H1 (cell line): Measurements from ENCODE around the gene ATP6V1C2. TPM values are rescaled to one million over a fixed set of nuclear protein-coding genes. Genes with fewer than 3 reads are reported as not detected.

Experiments
- CTCF ChIA-PET: fragments of 300-600 bp; sonication (Branson Sonifier 250); formaldehyde crosslinking; loops from one replicate; lab custom pipeline; 2021; ENCODE audit not compliant: partially characterized antibody; lab: Charles Lee
- POLR2A ChIA-PET: fragments of 300-600 bp; sonication (Branson Sonifier 250); formaldehyde crosslinking; loops from one replicate; lab custom pipeline; 2021; ENCODE audit warnings: inconsistent platforms; ENCODE audit not compliant: partially characterized antibody; lab: Charles Lee
- DNase-seq, 2 experiments: peaks; one replicate each; pipeline versions ENCODE4 v3.0.0 to v3.0.0-alpha.2; 2010 to 2022; ENCODE audit warnings: low spot score in 2 of 2, low read depth in 1 of 2, mixed read lengths in 1 of 2
- FAIRE-seq: peaks from 2 replicates; lab custom pipeline; 2011; peaks lifted over from hg19 to GRCh38; lab: Jason Lieb, UNC
- H2AFZ ChIP-seq: 2 replicates; pipeline ENCODE4 v1.8.1; 2012; ENCODE audit warnings: low read length, inconsistent platforms
- H2AK5ac ChIP-seq: 2 replicates; pipeline ENCODE4 v1.6.1; 2013; ENCODE audit warnings: low read depth, low read length
- H2BK120ac ChIP-seq: replicated peaks from 2 replicates; pipeline ENCODE3; 2013; ENCODE audit warnings: low read depth, low read length, inconsistent platforms
- H2BK12ac ChIP-seq: 2 replicates; pipeline ENCODE4 v1.6.1; 2013; ENCODE audit warnings: low read depth, low read length
- H2BK15ac ChIP-seq: 2 replicates; pipeline ENCODE4 v1.6.1; 2013; ENCODE audit warnings: low read length
- H2BK20ac ChIP-seq: 2 replicates; pipeline ENCODE4 v1.6.1; 2013; ENCODE audit warnings: low read length
- H2BK5ac ChIP-seq: 2 replicates; pipeline ENCODE4 v1.6.1; 2013; ENCODE audit warnings: low read depth, low read length
- H3K14ac ChIP-seq: 2 replicates; pipeline ENCODE4 v1.6.1; 2013; ENCODE audit warnings: inconsistent platforms; ENCODE audit not compliant: insufficient read length
- H3K18ac ChIP-seq: 2 replicates; pipeline ENCODE4 v1.6.1; 2013; ENCODE audit warnings: low read length; ENCODE audit errors: extremely low read depth
- H3K23ac ChIP-seq: 2 replicates; pipeline ENCODE4 v1.6.1; 2013; ENCODE audit warnings: inconsistent platforms; ENCODE audit not compliant: insufficient read length
- H3K23me2 ChIP-seq: 2 replicates; pipeline ENCODE4 v1.6.1; 2013; ENCODE audit warnings: low read depth, low read length
- H3K27ac ChIP-seq: 2 replicates; pipeline ENCODE4 v1.6.1; 2011; ENCODE audit warnings: low read depth, low read length, inconsistent platforms
- H3K27me3 ChIP-seq, 4 experiments: replicated peaks in 1 of 4; 1 replicate in 1 of 4; 2 replicates in 3 of 4; pipeline versions ENCODE4 v1.6.1 to v1.8.1; 2011 to 2013; ENCODE audit warnings: low read length in 3 of 4, mild to moderate bottlenecking in 3 of 4, inconsistent platforms in 2 of 4, mixed read lengths in 2 of 4, moderate library complexity in 1 of 4; ENCODE audit not compliant: control insufficient read depth in 3 of 4, insufficient read depth in 3 of 4; ENCODE audit errors: extremely low read depth in 1 of 4
- H3K36me3 ChIP-seq, 4 experiments: 2 replicates each; pipeline versions ENCODE4 v1.6.1 to v1.8.1; 2011 to 2013; ENCODE audit warnings: mild to moderate bottlenecking in 4 of 4, low read length in 3 of 4, moderate library complexity in 2 of 4, control low read depth in 1 of 4, inconsistent platforms in 1 of 4; ENCODE audit not compliant: insufficient read depth in 4 of 4, control insufficient read depth in 2 of 4
- H3K4ac ChIP-seq: replicated peaks from 2 replicates; pipeline ENCODE3; 2013; ENCODE audit warnings: low read length, low read depth, mixed read lengths, inconsistent platforms; ENCODE audit not compliant: insufficient read length
- H3K4me1 ChIP-seq, 4 experiments: replicated peaks in 1 of 4; 1 replicate in 1 of 4; 2 replicates in 3 of 4; pipeline versions ENCODE4 v1.6.1 to v1.8.1; 2011 to 2013; ENCODE audit warnings: low read length in 3 of 4, inconsistent platforms in 2 of 4, mixed read lengths in 1 of 4; ENCODE audit not compliant: insufficient read depth in 4 of 4, control insufficient read depth in 3 of 4
- H3K4me2 ChIP-seq, 2 experiments: 2 replicates each; pipeline versions ENCODE4 v1.6.1 to v1.8.1; 2011 to 2013; ENCODE audit warnings: low read depth in 2 of 2, low read length in 2 of 2, control low read depth in 1 of 2, inconsistent platforms in 1 of 2, mild to moderate bottlenecking in 1 of 2; ENCODE audit not compliant: insufficient read depth in 1 of 2
- H3K4me3 ChIP-seq, 4 experiments: fragments of 200-600, 300-600 bp in 1 of 4; sonication (generic), shearing (Covaris generic), sonication (Bioruptor Twin) in 1 of 4; 2 replicates each; pipeline versions ENCODE4 v1.5.1 to v1.8.1; 2011 to 2016; ENCODE audit warnings: low read length in 4 of 4, low read depth in 3 of 4, control low read depth in 2 of 4, inconsistent platforms in 2 of 4, mild to moderate bottlenecking in 2 of 4, mixed read lengths in 1 of 4, moderate library complexity in 1 of 4; ENCODE audit not compliant: insufficient read depth in 2 of 4; ENCODE audit errors: extremely low read depth in 1 of 4
- H3K56ac ChIP-seq: replicated peaks from 2 replicates; pipeline ENCODE3; 2013; ENCODE audit warnings: low read depth, mild to moderate bottlenecking, mixed read lengths, low read length, inconsistent platforms; ENCODE audit not compliant: insufficient read length
- H3K79me1 ChIP-seq: 2 replicates; pipeline ENCODE4 v1.6.1; 2013; ENCODE audit warnings: low read depth, low read length, control low read depth
- H3K79me2 ChIP-seq, 2 experiments: 2 replicates each; pipeline versions ENCODE4 v1.6.1 to v1.8.1; 2012 to 2013; ENCODE audit warnings: low read length in 2 of 2, mild to moderate bottlenecking in 2 of 2, inconsistent platforms in 1 of 2; ENCODE audit not compliant: insufficient read depth in 2 of 2, control insufficient read depth in 1 of 2
- H3K9ac ChIP-seq, 4 experiments: replicated peaks in 1 of 4; 1 replicate in 1 of 4; 2 replicates in 3 of 4; pipeline versions ENCODE4 v1.6.1 to v1.8.1; 2011 to 2013; ENCODE audit warnings: low read depth in 3 of 4, low read length in 3 of 4, control low read depth in 2 of 4, mild to moderate bottlenecking in 2 of 4, moderate library complexity in 2 of 4, inconsistent platforms in 1 of 4; ENCODE audit errors: extremely low read depth in 1 of 4
- H3K9me3 ChIP-seq, 2 experiments: 2 replicates each; pipeline versions ENCODE4 v1.6.1 to v1.8.1; 2012 to 2013; ENCODE audit warnings: mild to moderate bottlenecking in 2 of 2, moderate library complexity in 2 of 2, control low read depth in 1 of 2, inconsistent platforms in 1 of 2, low read depth in 1 of 2, low read length in 1 of 2, mixed read lengths in 1 of 2; ENCODE audit not compliant: insufficient read depth in 2 of 2
- H4K20me1 ChIP-seq, 2 experiments: replicated peaks in 1 of 2; 2 replicates each; pipeline versions ENCODE3 to v1.8.1; 2011 to 2013; ENCODE audit warnings: inconsistent platforms in 2 of 2, low read length in 2 of 2, mild to moderate bottlenecking in 1 of 2; ENCODE audit not compliant: insufficient read depth in 2 of 2, control insufficient read depth in 1 of 2
- H4K5ac ChIP-seq: 2 replicates; pipeline ENCODE4 v1.6.1; 2013; ENCODE audit warnings: low read length, low read depth, mixed read lengths, inconsistent platforms; ENCODE audit not compliant: insufficient read length
- H4K8ac ChIP-seq: 2 replicates; pipeline ENCODE4 v1.8.0; 2013; ENCODE audit warnings: mild to moderate bottlenecking, moderate library complexity, low read length, inconsistent platforms; ENCODE audit not compliant: insufficient read depth; ENCODE audit errors: extremely low read depth
- H4K91ac ChIP-seq: replicated peaks from 2 replicates; pipeline ENCODE3; 2013; ENCODE audit warnings: low read length, mixed read lengths, inconsistent platforms; ENCODE audit not compliant: insufficient read length
- ASH2L ChIP-seq: fragments of 200-600, 300-600 bp; sonication (generic); IDR thresholded peaks from one replicate; pipeline ENCODE4 v1.7.1; 2017; ENCODE audit warnings: low read length
- BACH1 ChIP-seq: IDR thresholded peaks from 2 replicates; pipeline ENCODE4 v1.6.1; 2012; ENCODE audit warnings: low read length, improper control_type of control experiment
- EP300 ChIP-seq, 2 experiments: IDR thresholded peaks; 1 replicate in 1 of 2; 2 replicates in 1 of 2; pipeline ENCODE4 v1.6.1; 2011 to 2012; ENCODE audit warnings: low read depth in 2 of 2, low read length in 2 of 2, mild to moderate bottlenecking in 2 of 2, borderline replicate concordance in 1 of 2, inconsistent platforms in 1 of 2, moderate library complexity in 1 of 2
- POLR2AphosphoS5 ChIP-seq: IDR thresholded peaks from 2 replicates; pipeline ENCODE4 v1.6.1; 2011; ENCODE audit warnings: low read depth, low read length
- RBBP5 ChIP-seq: IDR thresholded peaks from 2 replicates; pipeline ENCODE4 v1.7.1; 2012; ENCODE audit warnings: low read depth, mild to moderate bottlenecking, inconsistent platforms, low read length, moderate library complexity, borderline replicate concordance
- RFX5 ChIP-seq: IDR thresholded peaks from 2 replicates; pipeline ENCODE4 v1.6.1; 2011; ENCODE audit warnings: low read depth, low read length, improper control_type of control experiment, borderline replicate concordance
- SIRT6 ChIP-seq: IDR thresholded peaks from one replicate; pipeline ENCODE4 v1.7.1; 2012; ENCODE audit warnings: low read length, inconsistent platforms
- WGBS, 2 experiments: shearing (Covaris generic) in 1 of 2; methylation state at CpG; one replicate each; pipeline versions ENCODE4 v1.1.6 to v1.1.7; 2013 to 2015; ENCODE audit warnings: low lambda C conversion rate in 2 of 2, mixed read lengths in 2 of 2, inconsistent platforms in 1 of 2, low coverage in 1 of 2, missing lambda C conversion rate in 1 of 2; ENCODE audit not compliant: insufficient replicate concordance in 2 of 2, insufficient coverage in 1 of 2, insufficient read length in 1 of 2; ENCODE audit errors: extremely low coverage in 1 of 2, missing lambda C conversion rate in 1 of 2; 5-methylcytosine and 5-hydroxymethylcytosine counted together
- polyA plus RNA-seq, 7 experiments: library from polyadenylated mRNA; depleted of rRNA in 3 of 7; stranded (reverse) in 5 of 7; unstranded in 2 of 7; fragments of >200 nt in 5 of 7; fragments of 200-250 nt in 2 of 7; gene quantifications; 1 replicate in 5 of 7; 2 replicates in 1 of 7; 4 replicates in 1 of 7; pipeline versions ENCODE4 v1.2.1 to v1.2.3, GENCODE V29; 2011 to 2013; ENCODE audit warnings: missing spikeins in 2 of 7, mixed read lengths in 2 of 7
- total RNA-seq: library from RNA; stranded (reverse); fragmentation: NEBNext Ultra II Directional; extraction: Animal tissue kit (Norgen Biotek cat#: 25700); gene quantifications from 2 replicates; pipeline ENCODE4 v1.2.1, GENCODE V29; 2021
- TF ChIP-seq, protein P1 (sequence below): IDR thresholded peaks from 2 replicates; pipeline ENCODE4 v1.6.1; 2012; ENCODE audit warnings: inconsistent platforms

ATP6V1C2 gene
- total and polyA plus RNA-seq, 2 of the 8 experiments (the other 6 are each of a cell fraction or from before 2014, with no cell fraction given): 0.29 to 0.74 TPM

DNA sequence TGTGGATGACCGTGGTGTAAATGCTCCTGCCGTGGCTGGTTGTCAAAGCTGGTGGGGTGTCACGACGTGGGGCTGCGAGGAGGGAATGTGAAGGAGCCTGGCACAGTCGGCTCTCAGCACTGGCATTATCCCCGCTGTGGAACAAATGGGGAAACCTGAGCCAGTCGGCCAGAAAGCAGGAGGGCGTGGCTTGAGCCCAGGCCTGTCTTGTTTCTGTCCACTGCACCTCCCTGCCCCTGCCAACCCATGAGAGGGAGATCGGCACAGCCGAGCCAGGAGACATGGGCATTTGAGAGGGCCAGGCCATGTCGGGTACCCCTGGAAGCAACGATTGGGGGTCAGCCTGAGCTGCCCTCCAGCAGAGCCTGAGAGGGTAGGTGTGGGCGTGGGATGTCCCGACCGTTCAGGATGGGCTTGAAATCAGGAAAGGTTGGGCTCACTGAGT is 46.7 kb downstream of the ATP6V1C2 start:
- H3K23me2 ChIP-seq: no peaks in the 10 kb centered on the region
- H2BK5ac ChIP-seq: no peak overlapping the region
- H2BK15ac ChIP-seq: no peak overlapping the region
- H2BK12ac ChIP-seq: 0 out of 2 replicates have a peak overlapping the region, but pooled peaks have one; percentile 39
- 73% methylated on average over 16 of the region's 16 CpGs; no CpG with 5 or more reads in 1 of the 2 experiments for WGBS, 2 experiments
- H3K4me2 ChIP-seq: no peak overlapping the region
- H3K79me2 ChIP-seq: no peaks in the 10 kb centered on the region
- POLR2A ChIA-PET: interaction anchor here (2.4 kb wide), 1 partner anchor 9 kb away, joined by 12 read pairs; no protein-coding TSS in a partner anchor
- no peak overlapping the region for H2BK20ac ChIP-seq
- H3K27ac ChIP-seq: no peak overlapping the region
- H3K4ac ChIP-seq: no peak overlapping the region
- DNase-seq (no peak), FAIRE-seq (no peak)
- H4K91ac ChIP-seq: no peak overlapping the region
- no peak overlapping the region for H3K4me3 ChIP-seq
- H3K79me1 ChIP-seq: no peaks in the 10 kb centered on the region
- H4K8ac ChIP-seq: no peak overlapping the region
- H3K36me3 ChIP-seq: no peaks in the 10 kb centered on the region
- no peaks in the 10 kb centered on the region for H3K27me3 ChIP-seq
- no peak overlapping the region for H3K56ac ChIP-seq
- H3K18ac ChIP-seq: no peak overlapping the region
- H3K9ac ChIP-seq: 0 out of 7 replicates have a peak overlapping the region, but pooled peaks of 1 of the 4 experiments have one; percentile 24
- H2BK120ac ChIP-seq: no peak overlapping the region
- no peak overlapping the region for H3K14ac ChIP-seq
- H4K20me1 ChIP-seq: no peaks in the 10 kb centered on the region
- TF ChIP-seq SIRT6 (no peak), POLR2AphosphoS5 (no peak), BACH1 (no peak), RBBP5 (no peak), RFX5 (no peak), EP300 (IDR thresholded peaks at IDR 0.05; ENCODE audit: borderline replicate concordance in 1 of 2, low read depth in 2 of 2, low read length in 2 of 2) (no peak), ASH2L (no peak)
- TF ChIP-seq, protein P1, sequence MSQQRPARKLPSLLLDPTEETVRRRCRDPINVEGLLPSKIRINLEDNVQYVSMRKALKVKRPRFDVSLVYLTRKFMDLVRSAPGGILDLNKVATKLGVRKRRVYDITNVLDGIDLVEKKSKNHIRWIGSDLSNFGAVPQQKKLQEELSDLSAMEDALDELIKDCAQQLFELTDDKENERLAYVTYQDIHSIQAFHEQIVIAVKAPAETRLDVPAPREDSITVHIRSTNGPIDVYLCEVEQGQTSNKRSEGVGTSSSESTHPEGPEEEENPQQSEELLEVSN: 0 out of 2 replicates have a peak, but pooled peaks have one; percentile 13
- TF ChIP-seq, all 59 proteins: peak for 1
- Histone ChIP-seq H3K4me1 (peaks cover 0 to 6% (median 0%) of the 10 kb centered on the region in 4 experiments; a peak in 2 of 7 replicates), H3K23ac (no peak overlapping the region), H2AFZ (no peak overlapping the region), H3K9me3 (no peaks in the 10 kb centered on the region), H4K5ac (no peak overlapping the region), H2AK5ac (no peak overlapping the region)
- CTCF ChIA-PET: interaction anchor here (1.0 to 3.8 kb wide), 4 partner anchors 8 to 23 kb away, joined by 3 to 8 read pairs (median 4); no protein-coding TSS in a partner anchor
